SK-N-MC (cell line): ENCODE results near the gene ANP32B.

Experiments used
- EZH2 ChIP-seq: fragments of 200-600 bp; sonication (generic); IDR thresholded peaks from one replicate; pipeline ENCODE4 v1.6.1; 2017; ENCODE audit warnings: antibody characterized with exemption
- FOXP2 ChIP-seq: optimal IDR thresholded peaks from 2 replicates; pipeline ENCODE3; 2011; ENCODE audit warnings: mild to moderate bottlenecking, moderate library complexity; ENCODE audit not compliant: insufficient read depth; ENCODE audit errors: extremely low read length, control extremely low read depth
- POLR2AphosphoS5 ChIP-seq: IDR thresholded peaks from 2 replicates; pipeline ENCODE4 v1.6.1; 2012; ENCODE audit warnings: mild to moderate bottlenecking, low read depth, low read length, borderline replicate concordance

- no peak for TF ChIP-seq POLR2AphosphoS5
- TF ChIP-seq EZH2: no peak
- TF ChIP-seq FOXP2: no peak
Measured at GRCh38 chr9:97985058-97985861, 2.1 kb downstream of the ANP32B start.
